GM13976 (cell line): Measurements from ENCODE around the gene CNP.

ENCODE experiments used
- DNase-seq: peaks from one replicate; pipeline ENCODE4 v3.0.0; 2012; ENCODE audit warnings: low spot score
- CTCF ChIP-seq: IDR thresholded peaks from 2 replicates; pipeline ENCODE4 v1.5.1; 2012; ENCODE audit warnings: borderline replicate concordance, mild to moderate bottlenecking; ENCODE audit not compliant: insufficient read depth; ENCODE audit errors: extremely low read depth, missing control alignments, control extremely low read depth
- in situ Hi-C: fragments of 300-500 bp; cut with MboI; formaldehyde crosslinking; loops from one replicate; pipeline ENCODE4 v1.12.0; 2022; ENCODE audit warnings: low sequenced_read_pairs, mixed read lengths, inconsistent platforms; ENCODE audit not compliant: unreplicated experiment

CNP gene

DNA sequence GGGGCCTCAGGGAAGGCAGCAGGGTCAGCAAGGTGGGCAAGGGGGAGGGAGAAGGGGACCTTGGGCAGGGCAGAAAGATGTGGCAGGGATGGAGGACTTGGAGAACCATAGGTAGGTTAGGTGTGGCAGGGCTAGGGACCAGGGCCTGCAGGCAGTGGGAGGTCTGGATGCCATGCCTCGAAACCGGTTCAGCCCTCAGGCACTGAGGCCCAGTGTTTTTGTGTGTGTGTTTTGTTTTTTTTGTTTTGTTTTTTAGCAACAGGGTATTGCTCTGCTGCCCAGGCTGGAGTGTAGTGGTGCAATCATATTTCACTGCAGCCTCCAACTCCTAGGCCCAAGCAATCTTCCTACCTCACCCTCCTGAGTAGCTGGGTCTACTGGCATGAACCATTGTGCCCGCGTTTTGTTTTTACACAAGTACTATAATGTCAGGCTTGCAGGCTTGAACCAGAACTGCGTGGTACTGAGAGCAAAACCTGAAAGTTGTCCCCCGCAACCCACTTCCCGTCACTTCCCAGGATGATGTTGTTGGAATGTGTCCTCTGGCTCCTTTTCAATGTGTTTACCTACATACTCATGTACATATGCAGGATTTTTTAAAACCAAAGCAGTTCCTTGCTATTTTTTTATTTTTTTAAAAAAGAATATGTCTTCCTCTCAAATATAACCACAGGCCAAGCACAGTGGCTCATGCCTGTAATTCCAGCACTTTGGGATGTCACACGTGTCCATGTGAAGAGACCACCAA is 23.8 kb upstream of the CNP start:
- no peak for TF ChIP-seq CTCF
- in situ Hi-C loops, result no loop called here
- no peak for DNase-seq

GRCh38 chr17:41943492-41943891 is 23.1 kb upstream of the CNP start:
- in situ Hi-C loops, result no loop called here

GRCh38 chr17:41944943-41945342 is 21.7 kb upstream of the CNP start:
- in situ Hi-C loops, result no loop called here
- no peak for TF ChIP-seq CTCF
- DNase-seq, result no peak

More at GRCh38 chr17:41943492-41943891, 23.1 kb upstream of the CNP start:
- no peak for DNase-seq
- TF ChIP-seq CTCF, result no peak

DNA sequence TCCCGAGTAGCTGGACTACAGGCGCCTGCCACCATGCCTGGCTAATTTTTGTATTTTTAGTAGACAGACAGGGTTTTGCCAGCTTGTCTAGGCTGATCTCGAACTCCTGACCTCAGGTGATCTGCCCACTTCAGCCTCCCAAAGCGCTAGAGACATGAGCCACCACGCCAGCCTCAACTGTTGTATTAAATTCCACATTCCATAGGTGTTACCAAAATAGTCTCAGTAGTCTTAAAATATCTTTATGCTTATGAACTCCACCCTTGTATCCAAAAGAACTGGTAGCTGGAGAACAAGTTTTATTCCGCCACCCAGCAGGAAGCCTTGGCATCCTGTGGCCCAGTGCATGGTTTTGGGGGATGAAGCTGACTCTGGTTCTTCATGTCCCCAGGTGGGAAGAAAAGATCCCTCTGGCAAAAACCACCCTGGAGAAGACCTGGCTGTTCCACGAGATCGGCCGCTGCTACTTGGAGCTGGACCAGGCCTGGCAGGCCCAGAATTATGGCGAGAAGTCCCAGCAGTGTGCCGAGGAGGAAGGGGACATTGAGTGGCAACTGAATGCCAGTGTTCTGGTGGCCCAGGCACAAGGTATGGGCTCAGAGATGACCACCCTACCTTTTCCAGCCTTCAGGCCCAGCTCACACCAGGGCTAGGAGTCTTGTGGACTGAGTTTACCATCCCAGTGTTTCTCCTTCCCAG is 17.7 kb upstream of the CNP start:
- DNase-seq, result no peak
- TF ChIP-seq CTCF, result no peak
- in situ Hi-C loops, result no loop called here

DNA sequence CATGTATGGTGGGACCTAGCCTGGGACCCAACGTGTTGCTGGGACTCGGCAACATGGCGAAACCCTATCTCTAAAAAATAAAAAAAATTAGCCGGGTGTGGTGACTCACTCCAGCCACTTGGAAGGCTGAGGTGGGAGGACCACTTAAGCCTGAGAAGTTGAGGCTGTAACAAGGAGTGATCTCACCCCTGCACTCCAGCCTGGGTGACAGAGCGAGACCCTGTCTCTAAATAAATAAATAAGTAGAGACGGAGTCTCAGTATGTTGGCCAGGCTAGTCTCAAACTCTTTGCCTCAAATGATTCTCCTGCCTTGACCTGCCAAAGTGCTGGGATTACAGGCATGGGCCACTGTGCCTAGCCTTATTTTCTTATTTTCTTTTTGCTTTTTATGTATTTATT is 10.1 kb upstream of the CNP start:
- no peak for DNase-seq
- TF ChIP-seq CTCF, result no peak
- in situ Hi-C loops, result no loop called here

DNA sequence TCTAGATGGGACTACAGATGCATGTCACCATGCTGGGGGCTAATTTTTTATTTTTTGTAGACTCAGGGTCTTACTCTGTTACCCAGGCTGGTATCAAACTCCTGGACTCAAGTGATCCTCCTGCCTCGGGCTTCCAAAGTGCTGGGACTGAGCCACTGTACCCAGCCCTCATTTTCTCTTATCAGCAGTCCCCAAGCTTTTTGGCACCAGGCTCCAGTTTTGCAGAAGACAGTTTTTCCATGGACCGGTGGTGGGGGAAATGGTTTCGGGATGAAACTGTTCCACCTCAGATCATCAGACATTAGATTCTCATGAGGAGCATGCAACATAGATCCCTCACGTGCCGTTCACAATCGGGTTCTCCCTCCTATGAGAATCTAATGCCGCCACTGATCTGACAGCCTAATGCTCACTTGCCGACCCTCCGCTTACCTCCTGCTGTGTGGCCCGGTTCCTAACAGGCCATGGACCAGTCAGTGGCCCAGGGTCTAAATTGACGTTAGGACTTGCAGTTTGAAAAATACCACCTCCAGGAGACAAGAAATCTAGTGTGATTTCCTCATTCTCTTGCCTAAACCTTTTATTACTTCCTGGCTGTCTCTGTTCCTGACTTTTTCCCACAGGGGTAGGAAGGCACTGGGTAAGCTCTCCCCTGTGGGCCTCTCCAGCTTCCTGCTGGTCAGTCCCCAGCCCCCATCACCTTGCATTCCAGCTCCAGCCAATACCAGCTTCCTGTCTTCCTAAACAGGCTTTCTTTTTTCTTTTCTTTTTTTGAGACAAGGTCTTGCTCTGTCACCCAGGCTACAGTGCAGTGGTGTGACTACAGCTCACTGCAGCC is 9.3 kb upstream of the CNP start:
- in situ Hi-C loops, result no loop called here
- no peak for DNase-seq
- TF ChIP-seq CTCF, result no peak
